HL-60 (cell line): ENCODE data around the gene CYP3A7.

Source experiments
- DNase-seq, 2 experiments: peaks; one replicate each; pipeline ENCODE4 v3.0.0-alpha.2; 2010 to 2020; ENCODE audit warnings: low read depth in 1 of 2, low spot score in 1 of 2
- H3K27ac ChIP-seq: fragments of 250-450 bp; sonication (Bioruptor Pico); replicated peaks from 2 replicates; pipeline ENCODE4 v1.5.1; 2020; ENCODE audit warnings: mild to moderate bottlenecking, moderate library complexity
- H3K27me3 ChIP-seq: fragments of 250-450 bp; sonication (Bioruptor Pico); 2 replicates; pipeline ENCODE4 v1.5.1; 2021; ENCODE audit warnings: mild to moderate bottlenecking, moderate library complexity; ENCODE audit not compliant: insufficient read depth, poor library complexity, severe bottlenecking
- H3K4me3 ChIP-seq: replicated peaks from 2 replicates; pipeline ENCODE4 v1.5.1; 2011; ENCODE audit warnings: mild to moderate bottlenecking, control low read depth, low read length; ENCODE audit not compliant: insufficient read depth
- GABPA ChIP-seq: IDR thresholded peaks from 2 replicates; pipeline ENCODE4 v1.6.1; 2012; ENCODE audit warnings: low read depth
- POLR2AphosphoS5 ChIP-seq: IDR thresholded peaks from 2 replicates; pipeline ENCODE4 v1.6.1; 2012; ENCODE audit warnings: low read depth
- SPI1 ChIP-seq: IDR thresholded peaks from 2 replicates; pipeline ENCODE4 v1.6.1; 2012; ENCODE audit warnings: low read depth, mild to moderate bottlenecking, borderline replicate concordance
- TF ChIP-seq, protein P1 (sequence below): IDR thresholded peaks from one replicate; pipeline ENCODE4 v1.5.1; 2011; ENCODE audit warnings: low read length, control low read depth, inconsistent platforms; ENCODE audit not compliant: insufficient read depth
- TF ChIP-seq, protein P2 (sequence below): IDR thresholded peaks from 2 replicates; pipeline ENCODE4 v1.6.1; 2012; ENCODE audit warnings: low read depth; ENCODE audit not compliant: insufficient replicate concordance

The CYP3A7 gene

DNA sequence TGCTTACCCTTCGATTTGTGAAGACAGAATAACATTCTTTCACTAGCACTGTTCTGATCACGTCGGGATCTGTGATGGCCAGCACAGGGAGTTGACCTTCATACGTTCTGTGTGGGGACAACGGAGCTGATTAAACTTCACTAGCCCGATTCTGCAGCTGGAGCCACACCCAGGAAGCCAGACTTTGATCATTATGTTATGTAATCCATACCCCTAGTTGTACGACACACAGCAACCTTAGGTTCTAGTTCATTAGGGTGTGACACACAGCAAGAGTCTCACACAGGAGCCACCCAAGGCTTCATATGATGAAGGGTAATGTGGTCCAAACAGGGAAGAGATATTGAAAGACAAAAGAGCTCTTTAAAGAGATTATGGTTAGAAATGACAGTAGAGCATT lies 62.4 kb downstream of the CYP3A7 start:
- no peak for DNase-seq
- Histone ChIP-seq H3K27me3 (no peaks in the 10 kb centered on the region), H3K4me3 (no peak overlapping the region), H3K27ac (no peak overlapping the region)
- TF ChIP-seq SPI1 (no peak), GABPA (no peak), POLR2AphosphoS5 (no peak)
- TF ChIP-seq, protein P1, sequence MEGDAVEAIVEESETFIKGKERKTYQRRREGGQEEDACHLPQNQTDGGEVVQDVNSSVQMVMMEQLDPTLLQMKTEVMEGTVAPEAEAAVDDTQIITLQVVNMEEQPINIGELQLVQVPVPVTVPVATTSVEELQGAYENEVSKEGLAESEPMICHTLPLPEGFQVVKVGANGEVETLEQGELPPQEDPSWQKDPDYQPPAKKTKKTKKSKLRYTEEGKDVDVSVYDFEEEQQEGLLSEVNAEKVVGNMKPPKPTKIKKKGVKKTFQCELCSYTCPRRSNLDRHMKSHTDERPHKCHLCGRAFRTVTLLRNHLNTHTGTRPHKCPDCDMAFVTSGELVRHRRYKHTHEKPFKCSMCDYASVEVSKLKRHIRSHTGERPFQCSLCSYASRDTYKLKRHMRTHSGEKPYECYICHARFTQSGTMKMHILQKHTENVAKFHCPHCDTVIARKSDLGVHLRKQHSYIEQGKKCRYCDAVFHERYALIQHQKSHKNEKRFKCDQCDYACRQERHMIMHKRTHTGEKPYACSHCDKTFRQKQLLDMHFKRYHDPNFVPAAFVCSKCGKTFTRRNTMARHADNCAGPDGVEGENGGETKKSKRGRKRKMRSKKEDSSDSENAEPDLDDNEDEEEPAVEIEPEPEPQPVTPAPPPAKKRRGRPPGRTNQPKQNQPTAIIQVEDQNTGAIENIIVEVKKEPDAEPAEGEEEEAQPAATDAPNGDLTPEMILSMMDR: no peak
- TF ChIP-seq, protein P2, sequence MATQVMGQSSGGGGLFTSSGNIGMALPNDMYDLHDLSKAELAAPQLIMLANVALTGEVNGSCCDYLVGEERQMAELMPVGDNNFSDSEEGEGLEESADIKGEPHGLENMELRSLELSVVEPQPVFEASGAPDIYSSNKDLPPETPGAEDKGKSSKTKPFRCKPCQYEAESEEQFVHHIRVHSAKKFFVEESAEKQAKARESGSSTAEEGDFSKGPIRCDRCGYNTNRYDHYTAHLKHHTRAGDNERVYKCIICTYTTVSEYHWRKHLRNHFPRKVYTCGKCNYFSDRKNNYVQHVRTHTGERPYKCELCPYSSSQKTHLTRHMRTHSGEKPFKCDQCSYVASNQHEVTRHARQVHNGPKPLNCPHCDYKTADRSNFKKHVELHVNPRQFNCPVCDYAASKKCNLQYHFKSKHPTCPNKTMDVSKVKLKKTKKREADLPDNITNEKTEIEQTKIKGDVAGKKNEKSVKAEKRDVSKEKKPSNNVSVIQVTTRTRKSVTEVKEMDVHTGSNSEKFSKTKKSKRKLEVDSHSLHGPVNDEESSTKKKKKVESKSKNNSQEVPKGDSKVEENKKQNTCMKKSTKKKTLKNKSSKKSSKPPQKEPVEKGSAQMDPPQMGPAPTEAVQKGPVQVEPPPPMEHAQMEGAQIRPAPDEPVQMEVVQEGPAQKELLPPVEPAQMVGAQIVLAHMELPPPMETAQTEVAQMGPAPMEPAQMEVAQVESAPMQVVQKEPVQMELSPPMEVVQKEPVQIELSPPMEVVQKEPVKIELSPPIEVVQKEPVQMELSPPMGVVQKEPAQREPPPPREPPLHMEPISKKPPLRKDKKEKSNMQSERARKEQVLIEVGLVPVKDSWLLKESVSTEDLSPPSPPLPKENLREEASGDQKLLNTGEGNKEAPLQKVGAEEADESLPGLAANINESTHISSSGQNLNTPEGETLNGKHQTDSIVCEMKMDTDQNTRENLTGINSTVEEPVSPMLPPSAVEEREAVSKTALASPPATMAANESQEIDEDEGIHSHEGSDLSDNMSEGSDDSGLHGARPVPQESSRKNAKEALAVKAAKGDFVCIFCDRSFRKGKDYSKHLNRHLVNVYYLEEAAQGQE: no peak

DNA sequence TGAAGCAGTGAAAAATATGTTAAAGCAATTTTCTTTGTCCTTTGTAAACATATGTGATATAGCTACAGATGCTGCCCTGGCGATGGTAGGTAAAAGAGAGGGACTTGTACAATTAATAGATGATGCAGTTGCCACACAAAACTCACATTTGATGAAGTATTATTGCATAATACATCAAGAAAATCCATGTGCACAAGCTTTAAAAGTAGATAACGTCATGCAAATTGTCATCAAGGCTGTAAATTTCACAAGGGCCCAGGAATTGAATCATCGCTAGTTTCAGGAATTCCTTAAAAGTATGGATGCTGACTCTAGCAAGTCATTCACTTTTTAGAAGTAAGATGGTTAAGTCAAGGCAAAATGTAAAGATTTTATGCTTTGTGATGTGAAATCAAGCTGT lies 65.2 kb downstream of the CYP3A7 start:
- no peak for DNase-seq
- H3K4me3 ChIP-seq: no peak overlapping the region
- H3K27me3 ChIP-seq: no peaks in the 10 kb centered on the region
- no peak overlapping the region for H3K27ac ChIP-seq
- TF ChIP-seq, protein P1: no peak
- TF ChIP-seq, protein P2: no peak
- no peak for TF ChIP-seq GABPA
- no peak for TF ChIP-seq POLR2AphosphoS5
- TF ChIP-seq SPI1: no peak

DNA sequence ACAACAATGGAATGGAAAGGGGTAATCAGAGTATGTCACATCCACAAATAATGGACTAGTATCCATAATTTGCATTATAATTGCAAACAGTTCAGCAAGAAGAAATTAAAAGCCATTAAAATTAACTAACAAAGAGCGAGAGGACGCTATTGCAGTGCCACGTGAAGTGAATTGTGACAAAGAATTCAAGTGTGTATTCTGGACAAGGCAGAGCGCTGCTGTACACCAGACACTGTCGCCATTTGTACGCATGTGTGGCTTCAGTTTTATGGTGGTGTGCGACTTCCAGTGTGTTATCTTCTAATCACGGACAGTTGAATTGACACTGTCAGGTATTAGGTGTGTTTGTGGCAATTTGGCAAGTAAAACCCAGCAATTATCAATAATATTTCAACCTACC lies 66.5 kb downstream of the CYP3A7 start:
- no peak overlapping the region for H3K27ac ChIP-seq
- H3K4me3 ChIP-seq: no peak overlapping the region
- no peaks in the 10 kb centered on the region for H3K27me3 ChIP-seq
- DNase-seq: no peak
- no peak for TF ChIP-seq POLR2AphosphoS5
- TF ChIP-seq, protein P1: no peak
- TF ChIP-seq GABPA: no peak
- TF ChIP-seq SPI1: no peak
- TF ChIP-seq, protein P2: no peak
